Natural killer cell (primary cell): ENCODE measurements around the gene LRP4. TPM values are rescaled to one million over a fixed set of nuclear protein-coding genes. Genes with fewer than 3 reads are reported as not detected.
A peak's percentile ranks its signal among the peaks of the same experiment; 100 is the strongest.

Source experiments
- ATAC-seq, 3 donors: fragments of 150-1000 bp in 2 of 3; fragments of 200-7000 bp in 1 of 3; cut with Tn5 transposase; 1 replicate in 1 of 3; 2 replicates in 2 of 3; pipeline ENCODE4 v1.10.0; 2021; ENCODE audit warnings: mild to moderate bottlenecking in 2 of 3, moderate library complexity in 2 of 3
- DNase-seq, 2 donors: peaks; one replicate each; pipeline versions ENCODE4 v3.0.0 to v3.0.0-alpha.2; 2013 to 2021; ENCODE audit warnings: mixed read lengths in 1 of 2
- H3K27ac ChIP-seq: one replicate; pipeline ENCODE4 v1.5.1; 2013; ENCODE audit warnings: mild to moderate bottlenecking, low read length
- H3K27me3 ChIP-seq: one replicate; pipeline ENCODE4 v1.6.1; 2013; ENCODE audit warnings: low read length; ENCODE audit not compliant: control insufficient read depth, insufficient read depth
- H3K36me3 ChIP-seq: one replicate; pipeline ENCODE4 v1.6.1; 2013; ENCODE audit warnings: low read length; ENCODE audit not compliant: control insufficient read depth, insufficient read depth
- H3K4me1 ChIP-seq: one replicate; pipeline ENCODE4 v1.6.1; 2013; ENCODE audit warnings: low read length; ENCODE audit not compliant: control insufficient read depth, insufficient read depth
- H3K4me3 ChIP-seq: one replicate; pipeline ENCODE4 v1.5.1; 2013; ENCODE audit warnings: low read length
- H3K9me3 ChIP-seq: one replicate; pipeline ENCODE4 v1.6.1; 2013; ENCODE audit warnings: low read length; ENCODE audit not compliant: control insufficient read depth, insufficient read depth
- H3K27ac Mint-ChIP-seq, 2 donors: one replicate each; pipeline ENCODE4 v1.8.0; 2022; ENCODE audit warnings: mild to moderate bottlenecking in 2 of 2, mixed read lengths in 2 of 2, moderate library complexity in 1 of 2
- H3K27me3 Mint-ChIP-seq, 2 donors: one replicate each; pipeline ENCODE4 v1.8.0; 2022; ENCODE audit warnings: low read depth in 2 of 2, mixed read lengths in 2 of 2
- H3K36me3 Mint-ChIP-seq: one replicate; pipeline ENCODE4 v1.8.0; 2022; ENCODE audit warnings: mixed read lengths
- H3K4me1 Mint-ChIP-seq, 2 donors: one replicate each; pipeline ENCODE4 v1.8.0; 2022; ENCODE audit warnings: mixed read lengths in 2 of 2
- H3K4me3 Mint-ChIP-seq: one replicate; pipeline ENCODE4 v1.8.0; 2022; ENCODE audit warnings: mild to moderate bottlenecking, moderate library complexity, mixed read lengths
- H3K9me3 Mint-ChIP-seq, 2 donors: one replicate each; pipeline ENCODE4 v1.8.0; 2022; ENCODE audit warnings: mixed read lengths in 2 of 2
- CTCF ChIP-seq: fragments of 200-600 bp; IDR thresholded peaks from one replicate; pipeline ENCODE4 v1.8.0; 2022; ENCODE audit warnings: antibody characterized with exemption
- WGBS: methylation state at CpG from one replicate; pipeline ENCODE4 v1.1.7; 2013; ENCODE audit warnings: missing lambda C conversion rate; ENCODE audit not compliant: insufficient coverage; 5-methylcytosine and 5-hydroxymethylcytosine counted together
- intact Hi-C: fragments of 100-400 bp; cut with micrococcal nuclease; formaldehyde crosslinking; loops from one replicate; pipeline ENCODE4 v1.14.2; 2022
- total RNA-seq, 4 donors: library from RNA; stranded (reverse); fragments of 120-200 nt in 1 of 4; gene quantifications; one replicate each; pipeline versions ENCODE4 v1.2.3 to v1.2.4, GENCODE V29; 2013 to 2022

Gene LRP4
- total RNA-seq, 3 donors from 2014 or later (not counting 1 experiment from before 2014, with no cell fraction given), result not detected

GRCh38 chr11:46917109-46917761 lies 1.1 kb downstream of the LRP4 start:
- Histone ChIP-seq H3K36me3 (no peaks in the 10 kb centered on the region), H3K9me3 (no peaks in the 10 kb centered on the region), H3K27me3 (peaks cover 34% of the 10 kb centered on the region), H3K27ac (no peak overlapping the region), H3K4me3 (no peak overlapping the region), H3K4me1 (peaks cover 22% of the 10 kb centered on the region)
- intact Hi-C loops, result no loop called here
- Mint-ChIP-seq H3K4me3 (peak overlapping the region; percentile 69), H3K27me3 (peaks cover 54 to 67% of the 10 kb centered on the region in 2 donors), H3K9me3 (no peaks in the 10 kb centered on the region), H3K4me1 (peaks cover 25 to 26% of the 10 kb centered on the region in 2 donors), H3K27ac (no peak overlapping the region), H3K36me3 (no peaks in the 10 kb centered on the region)
- no peak for TF ChIP-seq CTCF
- under 1% methylated on average over 31 of the region's 31 CpGs for WGBS
- ATAC-seq (no peak), DNase-seq (peak in 1 of 2 donors; percentile 35)

DNA sequence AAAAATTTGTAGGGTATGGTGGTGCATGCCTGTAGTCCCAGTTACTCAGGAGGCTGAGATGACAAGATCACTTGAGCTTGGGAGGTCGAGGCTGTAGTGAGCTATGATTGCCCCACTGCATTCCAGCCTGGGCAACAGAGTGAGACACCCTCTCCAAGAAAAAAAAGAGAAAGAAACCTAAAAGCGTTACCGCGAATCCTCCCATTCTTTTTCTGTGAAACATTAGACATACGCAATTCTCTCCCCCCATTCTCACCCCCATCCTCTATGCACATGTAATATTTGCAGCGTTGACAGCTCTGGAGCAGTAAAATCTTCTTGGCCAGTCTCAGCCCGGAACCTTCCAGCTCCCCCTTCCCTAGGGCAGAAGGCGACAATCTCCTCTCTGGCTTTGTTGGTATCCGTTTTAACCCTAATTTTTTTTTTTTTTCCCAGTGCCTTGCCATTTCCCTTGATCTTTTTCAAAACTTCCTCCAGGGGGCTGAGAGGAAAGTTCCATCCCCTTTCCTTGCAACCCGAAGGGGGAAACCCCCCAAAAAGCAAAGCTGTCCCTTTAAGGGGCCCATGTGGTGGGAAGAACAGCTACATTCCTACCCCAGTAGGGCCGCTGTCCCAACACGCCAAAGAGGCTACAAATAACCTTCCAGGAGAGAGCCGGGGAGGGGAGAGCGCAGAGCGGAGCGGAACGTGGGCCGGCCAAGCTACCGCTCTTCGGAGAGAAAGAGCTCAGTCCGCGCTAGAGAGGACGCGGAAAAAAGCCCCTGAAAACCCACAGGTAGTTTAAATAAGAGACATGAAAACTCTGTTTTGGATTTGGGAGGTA lies 1.9 kb downstream of the LRP4 start:
- peaks cover 22% of the 10 kb centered on the region for H3K4me1 ChIP-seq
- no peak for ATAC-seq
- H3K4me3 ChIP-seq, result no peak overlapping the region
- H3K9me3 ChIP-seq, result no peaks in the 10 kb centered on the region
- intact Hi-C loops, result no loop called here
- DNase-seq, result peak in 1 of 2 donors; percentile 48
- Mint-ChIP-seq H3K27me3 (peaks cover 56 to 67% of the 10 kb centered on the region in 2 donors), H3K4me3 (peak overlapping the region; percentile 69), H3K4me1 (peaks cover 25 to 26% of the 10 kb centered on the region in 2 donors), H3K36me3 (no peaks in the 10 kb centered on the region), H3K27ac (no peak overlapping the region), H3K9me3 (no peaks in the 10 kb centered on the region)
- H3K27me3 ChIP-seq, result peaks cover 34% of the 10 kb centered on the region
- H3K27ac ChIP-seq, result no peak overlapping the region
- H3K36me3 ChIP-seq, result no peaks in the 10 kb centered on the region
- 11% methylated on average over 23 of the region's 24 CpGs for WGBS
- TF ChIP-seq CTCF, result no peak

- peaks cover 54 to 71% of the 10 kb centered on the region in 2 donors for H3K27me3 Mint-ChIP-seq
- no peaks in the 10 kb centered on the region for H3K9me3 ChIP-seq
- H3K36me3 Mint-ChIP-seq, result no peaks in the 10 kb centered on the region
- no peak overlapping the region for H3K27ac Mint-ChIP-seq
- ATAC-seq (no peak), DNase-seq (no peak)
- intact Hi-C loops, result no loop called here
- H3K4me3 ChIP-seq, result no peak overlapping the region
- no peak overlapping the region for H3K27ac ChIP-seq
- peaks cover 24 to 25% of the 10 kb centered on the region in 2 donors for H3K4me1 Mint-ChIP-seq
- peaks cover 34% of the 10 kb centered on the region for H3K27me3 ChIP-seq
- H3K4me3 Mint-ChIP-seq, result no peak overlapping the region
- H3K36me3 ChIP-seq, result no peaks in the 10 kb centered on the region
- 61% methylated on average over 7 of the region's 7 CpGs for WGBS
- H3K4me1 ChIP-seq, result peaks cover 22% of the 10 kb centered on the region
- TF ChIP-seq CTCF, result no peak
- H3K9me3 Mint-ChIP-seq, result no peaks in the 10 kb centered on the region
Observed at GRCh38 chr11:46914910-46915309, 3.4 kb downstream of the LRP4 start.
